ENCODE data around the gene RAB27A. TPM values are rescaled to one million over a fixed set of nuclear protein-coding genes. Genes with fewer than 3 reads are reported as not detected.

RAB27A gene
- total RNA-seq, 2 experiments from 2014 or later: 122 to 125 TPM

GRCh38 chr15:55270291-55270690 lies 19.3 kb downstream of the RAB27A start:
- ATAC-seq (peak; percentile 7), DNase-seq (peak; percentile 66)
- ChIA-PET POLR2A (interaction anchor here (1.2 to 1.9 kb wide), 5 partner anchors 13 to 33 kb away, joined by 4 to 8 read pairs (median 4); no protein-coding TSS in a partner anchor), CTCF (interaction anchor here (1.2 to 2.9 kb wide), 4 partner anchors 10 to 52 kb away, joined by 3 to 11 read pairs (median 4); no protein-coding TSS in a partner anchor)
- Mint-ChIP-seq H3K27ac (peak overlapping the region; percentile 99), H3K9me3 (peaks cover 7% of the 10 kb centered on the region), H3K36me3 (ENCODE audit: low read depth) (peaks cover 82% of the 10 kb centered on the region), H3K4me3 (peak overlapping the region; percentile 62), H3K27me3 (no peaks in the 10 kb centered on the region), H3K4me1 (ENCODE audit: low read depth) (peaks cover 88% of the 10 kb centered on the region)
- intact Hi-C loops (cut with micrococcal nuclease): no loop called here
- TF ChIP-seq CTCF (IDR thresholded peaks at IDR 0.05): no peak

- intact Hi-C loops (cut with micrococcal nuclease): no loop called here
- Mint-ChIP-seq H3K4me3 (peak overlapping the region; percentile 72), H3K36me3 (ENCODE audit: low read depth) (peaks cover 72% of the 10 kb centered on the region), H3K9me3 (no peaks in the 10 kb centered on the region), H3K4me1 (ENCODE audit: low read depth) (peaks cover 76% of the 10 kb centered on the region), H3K27ac (peak overlapping the region; percentile 99), H3K27me3 (no peaks in the 10 kb centered on the region)
- ChIA-PET CTCF (interaction anchor here (0.7 to 1.4 kb wide), 5 partner anchors 11 to 44 kb away, joined by 3 to 11 read pairs (median 3); no protein-coding TSS in a partner anchor), POLR2A (interaction anchor here (1.0 to 3.3 kb wide), 6 partner anchors 10 to 49 kb away, joined by 3 to 30 read pairs (median 4); no protein-coding TSS in a partner anchor)
- no peak for ATAC-seq
- DNase-seq: no peak
- TF ChIP-seq CTCF (IDR thresholded peaks at IDR 0.05): no peak
Observed at GRCh38 chr15:55268176-55268695, 21.4 kb downstream of the RAB27A start.

GRCh38 chr15:55267401-55268175 lies 22.0 kb downstream of the RAB27A start:
- ChIA-PET POLR2A (interaction anchor here (0.7 to 3.3 kb wide), 12 partner anchors 8 to 48 kb away, joined by 3 to 30 read pairs (median 4); no protein-coding TSS in a partner anchor), CTCF (interaction anchor here (0.8 to 2.0 kb wide), 9 partner anchors 9 to 40 kb away, joined by 3 to 11 read pairs (median 3); no protein-coding TSS in a partner anchor)
- peak overlapping the region; percentile 72 for H3K4me3 Mint-ChIP-seq
- H3K36me3 Mint-ChIP-seq (ENCODE audit: low read depth): peaks cover 71% of the 10 kb centered on the region
- intact Hi-C loops (cut with micrococcal nuclease): no loop called here
- H3K9me3 Mint-ChIP-seq: no peaks in the 10 kb centered on the region
- peak; percentile 87 for DNase-seq
- no peaks in the 10 kb centered on the region for H3K27me3 Mint-ChIP-seq
- ATAC-seq: peak; percentile 91
- H3K27ac Mint-ChIP-seq: peak overlapping the region; percentile 99
- no peak for TF ChIP-seq CTCF (IDR thresholded peaks at IDR 0.05)
- H3K4me1 Mint-ChIP-seq (ENCODE audit: low read depth): peaks cover 77% of the 10 kb centered on the region

- Mint-ChIP-seq H3K27me3 (no peaks in the 10 kb centered on the region), H3K4me3 (peak overlapping the region; percentile 72), H3K9me3 (no peaks in the 10 kb centered on the region), H3K27ac (peak overlapping the region; percentile 99), H3K4me1 (ENCODE audit: low read depth) (peaks cover 71% of the 10 kb centered on the region), H3K36me3 (ENCODE audit: low read depth) (peaks cover 68% of the 10 kb centered on the region)
- intact Hi-C loops (cut with micrococcal nuclease): no loop called here
- ATAC-seq (no peak), DNase-seq (no peak)
- CTCF ChIA-PET: interaction anchor here (0.9 to 2.0 kb wide), 5 partner anchors 9 to 19 kb away, joined by 3 to 11 read pairs (median 7); no protein-coding TSS in a partner anchor
- POLR2A ChIA-PET: interaction anchor here (0.8 to 3.3 kb wide), 8 partner anchors 9 to 47 kb away, joined by 4 to 30 read pairs (median 4); no protein-coding TSS in a partner anchor
- TF ChIP-seq CTCF (IDR thresholded peaks at IDR 0.05): no peak
Observed at GRCh38 chr15:55266547-55266946, 23.1 kb downstream of the RAB27A start.
